Fibroblast of peridontal ligament (primary cell): ENCODE data around the gene CCDC17.

Experiments
- DNase-seq: peaks from one replicate; pipeline ENCODE4 v3.0.0-alpha.2; 2010; ENCODE audit errors: extremely low read depth

CCDC17 gene

GRCh38 chr1:45583666-45584350 is 40.0 kb downstream of the CCDC17 start, which contains the start of gene NASP:
Gene NASP (plus strand): TSS chr1:45584041. CDS start chr1:45584147, 106 bp downstream.
- DNase-seq = peak; percentile 74

DNA sequence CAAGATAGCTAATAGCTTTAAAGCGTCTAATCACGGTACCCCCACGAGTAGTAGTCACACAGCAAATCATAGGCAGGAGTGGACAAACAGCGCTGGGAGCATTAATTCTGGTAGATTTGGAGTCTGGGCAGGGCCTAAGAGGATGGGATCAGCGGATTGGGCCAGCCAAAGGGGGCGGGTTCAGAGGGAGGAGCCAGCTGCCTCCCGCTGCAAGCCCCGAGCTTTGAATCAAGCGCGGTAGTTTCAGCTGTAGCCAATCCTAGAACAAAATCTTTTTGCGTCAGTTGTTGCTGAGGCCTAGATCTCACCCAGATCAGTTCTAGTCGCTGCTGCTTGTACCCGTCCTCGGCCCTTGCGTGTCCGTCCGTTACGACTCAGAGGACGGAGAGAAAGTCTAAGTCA is 40.6 kb downstream of the CCDC17 start:
- peak; percentile 97 for DNase-seq

DNA sequence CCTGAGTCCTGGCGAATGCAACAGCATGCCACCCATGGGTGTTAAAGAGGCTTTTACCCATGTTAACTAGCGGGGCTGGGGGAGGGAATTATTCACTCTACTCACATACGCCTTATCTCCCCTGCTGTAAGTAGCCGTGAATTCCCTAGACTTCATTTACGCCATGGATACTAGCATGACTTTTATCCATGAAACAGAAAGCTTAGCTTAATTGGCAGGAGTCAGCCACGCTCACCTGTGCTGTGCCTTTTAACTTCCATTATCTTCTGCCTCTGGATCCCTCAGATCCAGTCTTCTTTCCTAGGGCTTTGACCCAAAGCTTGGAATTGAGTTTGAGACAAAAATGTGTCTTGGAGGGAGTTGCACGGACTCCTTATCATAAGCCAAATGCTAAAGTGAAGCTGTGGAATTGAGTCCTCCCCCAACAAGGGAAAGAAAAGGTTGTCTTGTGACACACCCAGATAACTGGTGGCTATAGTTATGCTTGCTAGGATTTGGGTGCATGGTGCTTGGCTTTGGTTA is 49.7 kb downstream of the CCDC17 start:
- no peak for DNase-seq

DNA sequence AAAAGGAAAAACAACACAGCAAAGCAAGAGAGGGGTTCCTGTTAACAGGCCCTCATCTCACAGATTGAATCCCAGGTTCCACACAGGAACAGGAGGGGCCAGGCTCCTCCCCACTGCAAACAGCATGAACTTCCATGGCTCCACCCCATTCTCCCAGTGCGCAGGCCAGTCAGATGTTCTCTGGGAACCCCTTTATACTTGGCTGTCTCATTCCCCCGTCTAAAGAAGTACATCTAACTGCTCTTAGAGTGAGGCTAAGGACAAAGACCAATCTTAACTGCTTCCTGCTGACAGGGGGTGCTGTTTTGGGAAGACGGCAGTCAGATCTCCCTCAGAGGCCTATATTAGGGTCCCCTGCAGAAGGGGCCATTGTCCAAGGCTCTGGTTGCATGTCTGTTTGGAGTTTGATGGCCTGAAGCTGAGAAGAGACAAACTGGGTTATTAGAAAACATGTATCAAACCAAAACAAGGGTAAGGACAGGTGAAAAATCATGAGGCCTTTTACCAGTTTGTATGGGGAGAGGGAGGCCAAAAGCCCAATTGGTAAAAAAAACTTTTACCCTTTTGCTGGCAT is 50.5 kb downstream of the CCDC17 start:
- DNase-seq = no peak

DNA sequence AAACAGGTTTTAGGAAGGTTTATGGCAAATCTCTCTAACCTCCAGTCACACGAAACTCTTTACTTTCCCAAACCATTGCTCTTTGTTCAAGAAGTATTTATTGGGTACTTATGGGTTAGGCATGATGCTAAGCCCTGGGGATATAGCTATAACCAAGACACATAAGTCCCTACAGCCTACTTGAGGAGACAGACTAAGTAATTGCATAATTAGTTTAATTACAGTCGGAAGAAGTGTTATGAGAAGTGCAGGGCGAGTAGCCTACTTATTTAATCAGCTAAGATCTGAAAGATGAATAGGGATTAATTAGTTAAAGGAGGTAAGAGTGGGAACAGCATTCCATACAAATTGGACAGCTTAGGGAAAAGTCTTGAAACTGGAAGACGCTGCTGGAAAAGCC is 53.2 kb downstream of the CCDC17 start:
- DNase-seq = no peak
